CD14-positive monocyte (primary cell): ENCODE data around the gene FOXP4. TPM values are rescaled to one million over a fixed set of nuclear protein-coding genes. Genes with fewer than 3 reads are reported as not detected.

Experiments used
- DNase-seq, 3 donors: peaks; one replicate each; pipeline ENCODE4 v3.0.0-alpha.2; 2011 to 2022
- H2AFZ ChIP-seq: 2 replicates; pipeline ENCODE4 v1.6.0; 2012; ENCODE audit warnings: mild to moderate bottlenecking, low read depth, low read length, inconsistent platforms; ENCODE audit not compliant: insufficient read depth, poor library complexity, severe bottlenecking
- H3K27ac ChIP-seq, 2 donors: 1 replicate in 1 of 2; 2 replicates in 1 of 2; pipeline ENCODE4 v1.5.1; 2012 to 2013; ENCODE audit warnings: low read length in 2 of 2, control low read depth in 1 of 2, inconsistent platforms in 1 of 2, low read depth in 1 of 2, mild to moderate bottlenecking in 1 of 2
- H3K27me3 ChIP-seq, 2 donors: one replicate each; pipeline versions ENCODE4 v1.6.0 to v1.6.1; 2011 to 2013; ENCODE audit warnings: low read length in 2 of 2; ENCODE audit not compliant: control insufficient read depth in 2 of 2, insufficient read depth in 2 of 2
- H3K36me3 ChIP-seq, 2 donors: replicated peaks in 1 of 2; 1 replicate in 1 of 2; 2 replicates in 1 of 2; pipeline versions ENCODE4 v1.5.1 to v1.6.1; 2012 to 2013; ENCODE audit warnings: low read length in 2 of 2, control low read depth in 1 of 2, inconsistent platforms in 1 of 2, mild to moderate bottlenecking in 1 of 2; ENCODE audit not compliant: insufficient read depth in 2 of 2, control insufficient read depth in 1 of 2
- H3K4me1 ChIP-seq, 2 donors: 1 replicate in 1 of 2; 2 replicates in 1 of 2; pipeline versions ENCODE4 v1.5.1 to v1.6.1; 2012 to 2013; ENCODE audit warnings: low read length in 2 of 2, control low read depth in 1 of 2, inconsistent platforms in 1 of 2, mild to moderate bottlenecking in 1 of 2, moderate library complexity in 1 of 2; ENCODE audit not compliant: insufficient read depth in 2 of 2, control insufficient read depth in 1 of 2
- H3K4me2 ChIP-seq: replicated peaks from 2 replicates; pipeline ENCODE3; 2012; ENCODE audit warnings: low read length, moderate library complexity, mild to moderate bottlenecking; ENCODE audit not compliant: poor library complexity, severe bottlenecking; ENCODE audit errors: extremely low read depth
- H3K4me3 ChIP-seq, 3 experiments: fragments of 200-600 bp in 1 of 3; sonication (generic) in 1 of 3; replicated peaks in 1 of 3; 1 replicate in 2 of 3; 2 replicates in 1 of 3; pipeline ENCODE4 v1.5.1; 2011 to 2013; ENCODE audit warnings: low read length in 3 of 3, mild to moderate bottlenecking in 3 of 3, control low read depth in 2 of 3, low read depth in 2 of 3, inconsistent platforms in 1 of 3, moderate library complexity in 1 of 3
- H3K79me2 ChIP-seq: 2 replicates; pipeline ENCODE4 v1.6.0; 2012; ENCODE audit warnings: mild to moderate bottlenecking, control low read depth, inconsistent platforms, low read length, moderate library complexity; ENCODE audit not compliant: insufficient read depth
- H3K9ac ChIP-seq: 2 replicates; pipeline ENCODE4 v1.6.0; 2017; ENCODE audit warnings: low read length, mild to moderate bottlenecking; ENCODE audit not compliant: insufficient read depth, poor library complexity, severe bottlenecking
- H3K9me3 ChIP-seq, 2 donors: replicated peaks in 1 of 2; 1 replicate in 1 of 2; 2 replicates in 1 of 2; pipeline versions ENCODE4 v1.5.1 to v1.6.1; 2012 to 2013; ENCODE audit warnings: low read length in 2 of 2, control low read depth in 1 of 2; ENCODE audit not compliant: control insufficient read depth in 1 of 2, insufficient read depth in 1 of 2
- H4K20me1 ChIP-seq: 2 replicates; pipeline ENCODE4 v1.6.0; 2012; ENCODE audit warnings: mild to moderate bottlenecking, low read length, control low read depth, moderate library complexity; ENCODE audit not compliant: insufficient read depth
- H3K27ac Mint-ChIP-seq, 7 donors: one replicate each; pipeline ENCODE4 v1.8.0; 2020; ENCODE audit warnings: mild to moderate bottlenecking in 7 of 7, mixed read lengths in 7 of 7, moderate library complexity in 6 of 7, inconsistent platforms in 2 of 7
- H3K27me3 Mint-ChIP-seq, 3 donors: one replicate each; pipeline ENCODE4 v1.8.0; 2021 to 2022; ENCODE audit warnings: low read depth in 3 of 3, mild to moderate bottlenecking in 3 of 3, mixed read lengths in 3 of 3, moderate library complexity in 3 of 3, inconsistent platforms in 1 of 3
- H3K36me3 Mint-ChIP-seq, 2 donors: one replicate each; pipeline ENCODE4 v1.8.0; 2020; ENCODE audit warnings: mixed read lengths in 2 of 2, inconsistent platforms in 1 of 2, mild to moderate bottlenecking in 1 of 2
- H3K4me1 Mint-ChIP-seq: one replicate; pipeline ENCODE4 v1.8.0; 2020; ENCODE audit warnings: mild to moderate bottlenecking, mixed read lengths
- H3K4me3 Mint-ChIP-seq, 2 donors: one replicate each; pipeline ENCODE4 v1.8.0; 2020; ENCODE audit warnings: mild to moderate bottlenecking in 2 of 2, mixed read lengths in 2 of 2, moderate library complexity in 1 of 2
- H3K9me3 Mint-ChIP-seq, 7 donors: one replicate each; pipeline ENCODE4 v1.8.0; 2020 to 2022; ENCODE audit warnings: mixed read lengths in 7 of 7, mild to moderate bottlenecking in 6 of 7, moderate library complexity in 6 of 7, inconsistent platforms in 2 of 7
- WGBS: methylation state at CpG from one replicate; pipeline ENCODE4 v1.1.5; 2013; ENCODE audit warnings: missing lambda C conversion rate; ENCODE audit not compliant: insufficient coverage; 5-methylcytosine and 5-hydroxymethylcytosine counted together
- intact Hi-C, 2 donors: fragments of 100-400 bp; cut with micrococcal nuclease; formaldehyde crosslinking; loops; one replicate each; pipeline versions ENCODE4 v1.15.0 to v1.15.1; 2023
- polyA plus RNA-seq, 3 donors: library from polyadenylated mRNA; depleted of rRNA in 1 of 3; unstranded in 2 of 3; stranded (reverse) in 1 of 3; fragments of 300-500 nt in 2 of 3; fragments of >200 nt in 1 of 3; fragmentation: Illumina TruSeq in 2 of 3; gene quantifications; 1 replicate in 2 of 3; 2 replicates in 1 of 3; pipeline ENCODE4 v1.2.3, GENCODE V29; 2012 to 2021
- TF ChIP-seq, protein P1 (sequence below): fragments of 200-600 bp; IDR thresholded peaks from one replicate; pipeline ENCODE4 v1.8.0; 2022; ENCODE audit warnings: antibody characterized with exemption, mild to moderate bottlenecking

The FOXP4 gene
- polyA plus RNA-seq, 3 donors, result 0.62 to 7.6 (median 0.65) TPM

DNA sequence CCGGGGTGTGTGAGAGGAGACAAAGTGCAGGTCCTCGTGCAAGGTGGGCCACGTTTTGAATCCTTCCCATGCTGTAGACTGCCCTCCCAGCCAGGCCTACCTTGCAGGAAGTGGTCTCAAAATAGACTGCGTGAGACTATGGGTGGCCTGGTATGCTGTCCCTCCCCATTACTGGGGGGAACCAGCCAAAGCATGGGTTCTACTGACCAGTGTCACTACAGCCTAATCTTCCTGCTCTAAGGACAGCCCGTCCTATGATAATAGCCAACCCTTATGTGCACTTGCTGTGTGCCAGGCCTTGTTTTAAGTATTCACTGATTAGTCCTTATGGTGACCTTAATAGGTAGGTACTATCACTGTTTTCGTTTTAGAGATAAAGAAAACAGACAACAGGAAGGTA, 38.0 kb downstream of the FOXP4 start:
- H4K20me1 ChIP-seq, result no peaks in the 10 kb centered on the region
- H3K4me2 ChIP-seq, result no peak overlapping the region
- no peak for DNase-seq
- 97% methylated on average over 5 of the region's 6 CpGs for WGBS
- no peak overlapping the region for H3K27ac ChIP-seq
- H3K27ac Mint-ChIP-seq, result no peak overlapping the region
- H3K9ac ChIP-seq, result no peak overlapping the region
- no peak overlapping the region for H3K4me3 ChIP-seq
- no peaks in the 10 kb centered on the region for H3K4me1 ChIP-seq
- peaks cover 15 to 50% of the 10 kb centered on the region in 2 donors for H3K36me3 ChIP-seq
- intact Hi-C loops, result no loop called here
- H3K27me3 ChIP-seq, result no peaks in the 10 kb centered on the region
- no peaks in the 10 kb centered on the region for H3K4me1 Mint-ChIP-seq
- H3K27me3 Mint-ChIP-seq, result no peaks in the 10 kb centered on the region
- TF ChIP-seq, protein P1, sequence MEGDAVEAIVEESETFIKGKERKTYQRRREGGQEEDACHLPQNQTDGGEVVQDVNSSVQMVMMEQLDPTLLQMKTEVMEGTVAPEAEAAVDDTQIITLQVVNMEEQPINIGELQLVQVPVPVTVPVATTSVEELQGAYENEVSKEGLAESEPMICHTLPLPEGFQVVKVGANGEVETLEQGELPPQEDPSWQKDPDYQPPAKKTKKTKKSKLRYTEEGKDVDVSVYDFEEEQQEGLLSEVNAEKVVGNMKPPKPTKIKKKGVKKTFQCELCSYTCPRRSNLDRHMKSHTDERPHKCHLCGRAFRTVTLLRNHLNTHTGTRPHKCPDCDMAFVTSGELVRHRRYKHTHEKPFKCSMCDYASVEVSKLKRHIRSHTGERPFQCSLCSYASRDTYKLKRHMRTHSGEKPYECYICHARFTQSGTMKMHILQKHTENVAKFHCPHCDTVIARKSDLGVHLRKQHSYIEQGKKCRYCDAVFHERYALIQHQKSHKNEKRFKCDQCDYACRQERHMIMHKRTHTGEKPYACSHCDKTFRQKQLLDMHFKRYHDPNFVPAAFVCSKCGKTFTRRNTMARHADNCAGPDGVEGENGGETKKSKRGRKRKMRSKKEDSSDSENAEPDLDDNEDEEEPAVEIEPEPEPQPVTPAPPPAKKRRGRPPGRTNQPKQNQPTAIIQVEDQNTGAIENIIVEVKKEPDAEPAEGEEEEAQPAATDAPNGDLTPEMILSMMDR, result no peak
- no peaks in the 10 kb centered on the region for H3K79me2 ChIP-seq
- H3K4me3 Mint-ChIP-seq, result no peak overlapping the region
- no peaks in the 10 kb centered on the region for H3K9me3 ChIP-seq
- peaks cover 51 to 57% of the 10 kb centered on the region in 2 donors for H3K36me3 Mint-ChIP-seq
- no peak overlapping the region for H2AFZ ChIP-seq
- H3K9me3 Mint-ChIP-seq, result no peaks in the 10 kb centered on the region

DNA sequence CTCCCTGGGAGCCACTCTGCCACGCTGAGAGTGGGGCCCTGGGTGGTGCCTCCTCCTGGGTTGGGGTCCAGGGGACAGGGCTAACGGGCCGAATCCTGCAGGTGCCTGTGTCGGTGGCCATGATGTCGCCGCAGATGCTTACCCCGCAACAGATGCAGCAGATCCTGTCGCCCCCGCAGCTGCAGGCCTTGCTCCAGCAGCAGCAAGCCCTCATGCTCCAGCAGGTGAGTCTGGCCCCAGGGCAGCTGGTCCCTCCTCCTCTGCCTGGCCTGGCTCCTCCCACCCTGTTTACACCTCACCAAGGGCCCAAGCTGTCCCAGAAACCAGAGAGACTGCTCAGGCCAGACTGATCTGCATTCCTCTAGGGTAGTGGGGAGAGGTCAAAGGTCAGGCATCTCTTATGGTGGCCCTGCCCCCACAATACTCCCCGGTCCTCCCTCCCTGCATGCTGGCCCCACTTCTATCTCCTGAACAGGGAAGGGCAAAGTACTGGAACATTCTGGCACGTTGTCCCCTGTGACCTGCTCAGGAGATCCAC, 38.6 kb downstream of the FOXP4 start:
- H3K4me3 Mint-ChIP-seq, result no peak overlapping the region
- Histone ChIP-seq H3K36me3 (peaks cover 15 to 53% of the 10 kb centered on the region in 2 donors), H3K79me2 (no peaks in the 10 kb centered on the region), H3K4me2 (no peak overlapping the region), H2AFZ (no peak overlapping the region), H3K27ac (no peak overlapping the region), H4K20me1 (no peaks in the 10 kb centered on the region), H3K9ac (no peak overlapping the region), H3K4me3 (no peak overlapping the region), H3K9me3 (no peaks in the 10 kb centered on the region), H3K4me1 (no peaks in the 10 kb centered on the region), H3K27me3 (no peaks in the 10 kb centered on the region)
- no peaks in the 10 kb centered on the region for H3K27me3 Mint-ChIP-seq
- intact Hi-C loops, result no loop called here
- TF ChIP-seq, protein P1, result no peak
- 93% methylated on average over 11 of the region's 11 CpGs for WGBS
- H3K9me3 Mint-ChIP-seq, result no peaks in the 10 kb centered on the region
- peaks cover 48 to 58% of the 10 kb centered on the region in 2 donors for H3K36me3 Mint-ChIP-seq
- no peak overlapping the region for H3K27ac Mint-ChIP-seq
- no peak for DNase-seq
- no peaks in the 10 kb centered on the region for H3K4me1 Mint-ChIP-seq
